ENCODE results near the gene RGS18. TPM values are rescaled to one million over a fixed set of nuclear protein-coding genes. Genes with fewer than 3 reads are reported as not detected.

Gene RGS18
- total and polyA plus RNA-seq, 9 of the 15 experiments (the other 6 are each of a cell fraction or from before 2014, with no cell fraction given) = 0.03 to 0.11 (median 0.05) TPM; not detected in 5

- TF ChIP-seq NR2C2 (CRISPR knock-in tag; IDR thresholded peaks at IDR 0.05) (no peak), NR2C2 (tag; IDR thresholded peaks at IDR 0.05) (peak; percentile 16; the same call in 1 of the 2 replicates), CSDE1 (IDR thresholded peaks at IDR 0.05) (no peak), SMARCA4 (IDR thresholded peaks at IDR 0.05) (peak; percentile 59; the same call in 1 of the 2 replicates), C11orf30 (IDR thresholded peaks at IDR 0.05; ENCODE audit: low read depth) (no peak), NR1H2 (CRISPR knock-in tag; IDR thresholded peaks at IDR 0.05) (no peak), ZNF280A (IDR thresholded peaks at IDR 0.05; ENCODE audit: low read depth, partially characterized antibody) (no peak), DPF2 (IDR thresholded peaks at IDR 0.05) (peak; percentile 45; the same call in 1 of the 2 replicates), KDM4B (IDR thresholded peaks at IDR 0.05; ENCODE audit: borderline replicate concordance in 2 of 2, low read depth in 1 of 2) (no peak), AFF1 (IDR thresholded peaks at IDR 0.05; ENCODE audit: low read depth in 1 of 2, partially characterized antibody in 2 of 2) (no peak), NKRF (IDR thresholded peaks at IDR 0.05; ENCODE audit: borderline replicate concordance) (no peak), POU5F1 (IDR thresholded peaks at IDR 0.05; ENCODE audit: borderline replicate concordance, low read depth, low read length, partially characterized antibody) (no peak), MCM2 (IDR thresholded peaks at IDR 0.05; ENCODE audit: low read depth) (no peak), GTF3C2 (IDR thresholded peaks at IDR 0.05; ENCODE audit: borderline replicate concordance, extremely low read depth, insufficient read length) (no peak)
These were observed 12.1 kb downstream of the RGS18 start (continued) for GRCh38 chr1:192170196-192170984.
